Measurements from ENCODE around the gene ZG16B. TPM values are rescaled to one million over a fixed set of nuclear protein-coding genes. Genes with fewer than 3 reads are reported as not detected.

The ZG16B gene
- total RNA-seq, 1 experiment from 2014 or later = 19.9 TPM

GRCh38 chr16:2855536-2855935, 25.4 kb downstream of the ZG16B start:
- H2AFZ ChIP-seq = no peak overlapping the region
- H4K20me1 ChIP-seq (ENCODE audit: insufficient read depth) = peaks cover 5% of the 10 kb centered on the region
- H3K27ac ChIP-seq = peak overlapping the region; percentile 28; the same call in 1 of the 2 replicates
- H3K27me3 ChIP-seq (ENCODE audit: insufficient read depth, low read depth) = no peaks in the 10 kb centered on the region
- TF ChIP-seq EZH2 (IDR thresholded peaks at IDR 0.05; ENCODE audit: low read depth) = no peak
- no peak for TF ChIP-seq CTCF (conservative IDR thresholded peaks at IDR 0.05)
- H3K9me3 ChIP-seq (ENCODE audit: insufficient read depth, low read depth) = peaks cover 14% of the 10 kb centered on the region
- peaks cover 63% of the 10 kb centered on the region for H3F3A ChIP-seq (ENCODE audit: insufficient read depth, low read depth)
- intact Hi-C loops (cut with micrococcal nuclease; ENCODE audit: unreplicated experiment) = loop anchor here (5.0 kb wide), 1 partner anchor 38 kb away; the partner anchor contains the start of gene PRSS21
- H3K36me3 ChIP-seq (ENCODE audit: low read depth) = peaks cover 30% of the 10 kb centered on the region
- no peak overlapping the region for H3K4me3 ChIP-seq
- no peaks in the 10 kb centered on the region for H3K9me2 ChIP-seq (ENCODE audit: insufficient read depth)
- peaks cover 34% of the 10 kb centered on the region for H3K4me1 ChIP-seq (replicated peaks; ENCODE audit: insufficient read depth)
- H3K4me2 ChIP-seq = peak overlapping the region; percentile 85
- DNase-seq = no peak
- POLR2A ChIA-PET (ENCODE audit: unreplicated experiment) = no interaction called here
- no TSS peak for BruUV-seq (replicated peaks)
- H3K79me2 ChIP-seq (ENCODE audit: low read depth) = peaks cover 37% of the 10 kb centered on the region
- CTCF ChIA-PET = no interaction called here

GRCh38 chr16:2856061-2856670, 26.1 kb downstream of the ZG16B start:
- Histone ChIP-seq H2AFZ (no peak overlapping the region), H3K4me3 (peak overlapping the region; percentile 99), H3K4me1 (replicated peaks; ENCODE audit: insufficient read depth) (peaks cover 27% of the 10 kb centered on the region), H4K20me1 (ENCODE audit: insufficient read depth) (peaks cover 5% of the 10 kb centered on the region), H3K27ac (peak overlapping the region; percentile 95), H3F3A (ENCODE audit: insufficient read depth, low read depth) (peaks cover 58% of the 10 kb centered on the region), H3K36me3 (ENCODE audit: low read depth) (peaks cover 30% of the 10 kb centered on the region), H3K4me2 (peak overlapping the region; percentile 85), H3K9me3 (ENCODE audit: insufficient read depth, low read depth) (peaks cover 14% of the 10 kb centered on the region), H3K27me3 (ENCODE audit: insufficient read depth, low read depth) (no peaks in the 10 kb centered on the region), H3K79me2 (ENCODE audit: low read depth) (peaks cover 37% of the 10 kb centered on the region), H3K9me2 (ENCODE audit: insufficient read depth) (no peaks in the 10 kb centered on the region)
- POLR2A ChIA-PET (ENCODE audit: unreplicated experiment) = interaction anchor here (0.5 to 0.7 kb wide), 4 partner anchors 78 to 1073 kb away, joined by 3 to 7 read pairs (median 6); partner anchors contain the start of gene NUBP2
- peak; percentile 61 to 65 for DNase-seq
- BruUV-seq (replicated peaks) = no TSS peak
- CTCF ChIA-PET = interaction anchor here (0.5 to 1.2 kb wide), 3 partner anchors 12 to 25 kb away, joined by 3 to 10 read pairs (median 4); no protein-coding TSS in a partner anchor
- TF ChIP-seq CTCF (conservative IDR thresholded peaks at IDR 0.05) (no peak), EZH2 (IDR thresholded peaks at IDR 0.05; ENCODE audit: low read depth) (no peak)
- intact Hi-C loops (cut with micrococcal nuclease; ENCODE audit: unreplicated experiment) = loop anchor here (5.0 kb wide), 1 partner anchor 39 kb away; the partner anchor contains the start of gene PRSS21

- no peak for DNase-seq
- Histone ChIP-seq H3K36me3 (ENCODE audit: low read depth) (peaks cover 30% of the 10 kb centered on the region), H3K27me3 (ENCODE audit: insufficient read depth, low read depth) (no peaks in the 10 kb centered on the region), H3K9me3 (ENCODE audit: insufficient read depth, low read depth) (peaks cover 14% of the 10 kb centered on the region), H3K4me1 (replicated peaks; ENCODE audit: insufficient read depth) (peaks cover 20% of the 10 kb centered on the region), H2AFZ (no peak overlapping the region), H4K20me1 (ENCODE audit: insufficient read depth) (peaks cover 5% of the 10 kb centered on the region), H3K27ac (peak overlapping the region; percentile 95), H3K9me2 (ENCODE audit: insufficient read depth) (no peaks in the 10 kb centered on the region), H3K79me2 (ENCODE audit: low read depth) (peaks cover 37% of the 10 kb centered on the region), H3K4me2 (peak overlapping the region; percentile 85), H3F3A (ENCODE audit: insufficient read depth, low read depth) (peaks cover 51% of the 10 kb centered on the region), H3K4me3 (peak overlapping the region; percentile 99)
- intact Hi-C loops (cut with micrococcal nuclease; ENCODE audit: unreplicated experiment) = loop anchor here (5.0 kb wide), 1 partner anchor 40 kb away; the partner anchor contains the start of gene PRSS21
- no TSS peak for BruUV-seq (replicated peaks)
- POLR2A ChIA-PET (ENCODE audit: unreplicated experiment) = interaction anchor here (0.5 to 0.7 kb wide), 4 partner anchors 79 to 183 kb away, joined by 3 to 7 read pairs (median 5); no protein-coding TSS in a partner anchor
- TF ChIP-seq EZH2 (IDR thresholded peaks at IDR 0.05; ENCODE audit: low read depth) = no peak
- no peak for TF ChIP-seq CTCF (conservative IDR thresholded peaks at IDR 0.05)
- CTCF ChIA-PET = interaction anchor here (0.5 to 1.2 kb wide), 4 partner anchors 12 to 26 kb away, joined by 3 to 11 read pairs (median 4); no protein-coding TSS in a partner anchor
These were observed 26.8 kb downstream of the ZG16B start for GRCh38 chr16:2856686-2857450.
